DMS153 treated with DMSO at 0.1 percent for 48 hours (cell line): ENCODE measurements around the gene TRIM24.
"Not testable (repeated sequence)": the region's sequence is repeated elsewhere in the genome, so short reads cannot be mapped to it uniquely, and the experiment has no call there.

Source experiments
- DNase-seq: peaks from one replicate; lab custom pipeline; 2025; ENCODE audit not compliant: unreplicated experiment; lab: John Stamatoyannopoulos, UW

Gene TRIM24

GRCh38 chr7:138460176-138460648, at the start of gene TRIM24:
Gene TRIM24 (plus strand): TSS chr7:138460259. CDS start chr7:138460549, 290 bp downstream.
- peak; percentile 96 for DNase-seq

DNA sequence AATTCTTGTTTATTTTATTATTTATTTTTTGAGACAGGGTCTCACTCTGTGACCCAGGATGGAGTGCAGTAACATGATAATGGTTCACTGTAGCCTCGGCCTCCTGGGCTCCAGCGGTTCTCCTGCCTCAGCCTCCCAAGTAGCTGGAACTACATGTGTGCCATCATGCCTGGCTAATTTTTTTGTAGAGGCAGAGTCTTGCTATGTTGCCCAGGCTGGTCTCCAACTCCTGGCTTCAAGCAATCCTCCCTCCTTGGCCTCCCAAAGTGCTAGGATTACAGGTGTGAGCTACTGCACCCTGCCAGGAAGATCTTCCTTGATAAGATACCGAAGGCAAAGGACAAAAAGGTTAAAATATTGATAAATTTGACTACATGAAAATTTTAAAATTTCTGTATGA, 48.0 kb upstream of the TRIM24 start:
- not testable (repeated sequence) for DNase-seq

- DNase-seq, result not testable (repeated sequence)
These were observed 47.1 kb upstream of the TRIM24 start for GRCh38 chr7:138412921-138413320.

GRCh38 chr7:138417078-138417700, 42.9 kb upstream of the TRIM24 start:
- DNase-seq, result no peak

- no peak for DNase-seq
These were observed 42.3 kb upstream of the TRIM24 start for GRCh38 chr7:138417764-138418163.

- DNase-seq, result not testable (repeated sequence)
These were observed 41.7 kb upstream of the TRIM24 start for GRCh38 chr7:138418403-138418802.

GRCh38 chr7:138425026-138425425, 35.0 kb upstream of the TRIM24 start:
- no peak for DNase-seq

GRCh38 chr7:138429577-138430250, 30.3 kb upstream of the TRIM24 start:
- DNase-seq, result no peak

GRCh38 chr7:138431517-138431916, 28.5 kb upstream of the TRIM24 start:
- DNase-seq, result no peak

DNA sequence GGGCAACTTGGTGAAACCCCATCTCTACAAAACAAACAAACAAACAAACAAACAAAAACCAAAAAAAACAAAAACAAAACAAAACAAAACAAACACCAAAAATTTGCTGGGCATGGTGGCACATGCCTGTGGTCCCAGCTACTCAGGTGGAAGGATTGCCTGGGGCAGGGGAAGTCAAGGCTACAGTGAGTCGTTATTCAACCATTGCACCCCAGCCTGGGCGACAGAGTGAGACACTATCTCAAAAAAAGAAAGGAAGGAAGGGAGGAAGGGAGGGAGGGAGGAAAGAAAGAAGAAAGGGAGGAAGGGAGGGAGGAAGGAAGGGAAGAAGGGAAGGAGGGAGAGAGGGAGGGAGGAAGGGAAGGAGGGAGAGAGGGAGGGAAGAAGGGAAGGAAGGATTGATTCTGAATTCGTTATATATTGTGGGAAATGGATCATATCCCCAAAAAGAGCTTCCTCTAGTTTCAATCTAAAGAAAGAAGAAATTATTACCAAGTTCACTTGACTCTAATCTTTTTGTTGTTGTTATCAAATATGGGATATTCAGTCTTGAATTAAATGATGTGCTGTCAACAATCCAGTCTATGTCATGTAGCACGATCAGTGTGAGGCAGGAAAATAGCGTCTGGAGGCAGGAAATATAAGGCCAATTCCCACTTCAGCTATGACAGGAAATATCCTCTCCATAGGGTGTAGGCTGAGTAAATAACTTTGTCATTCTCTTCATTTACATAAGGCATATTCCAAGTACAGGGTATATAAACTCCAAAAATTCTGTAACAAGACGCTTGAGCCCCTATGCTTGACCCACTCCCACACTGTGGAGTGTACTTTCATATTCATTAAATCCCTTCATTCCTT, 26.2 kb upstream of the TRIM24 start:
- peak; percentile 5 for DNase-seq

DNA sequence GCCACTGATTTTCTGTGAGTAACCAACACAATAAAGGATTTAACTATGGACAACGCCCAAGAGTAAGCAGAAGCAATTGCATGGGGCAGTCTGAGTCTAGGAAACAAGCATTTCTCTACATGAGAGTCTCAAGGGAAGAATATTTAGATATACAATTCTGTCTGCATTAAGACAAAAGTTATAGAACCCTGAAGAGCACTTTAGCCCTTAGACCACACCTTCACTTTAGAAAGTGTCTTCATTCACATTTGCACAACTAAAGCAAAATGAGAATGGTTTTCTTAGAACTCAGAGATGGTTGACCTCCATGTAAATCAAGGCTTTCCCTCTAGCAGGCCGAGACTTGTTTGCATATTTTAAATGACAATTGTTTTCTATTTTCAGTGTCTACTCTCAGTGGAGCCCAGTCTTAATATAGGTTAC, 25.5 kb upstream of the TRIM24 start:
- DNase-seq, result no peak

DNA sequence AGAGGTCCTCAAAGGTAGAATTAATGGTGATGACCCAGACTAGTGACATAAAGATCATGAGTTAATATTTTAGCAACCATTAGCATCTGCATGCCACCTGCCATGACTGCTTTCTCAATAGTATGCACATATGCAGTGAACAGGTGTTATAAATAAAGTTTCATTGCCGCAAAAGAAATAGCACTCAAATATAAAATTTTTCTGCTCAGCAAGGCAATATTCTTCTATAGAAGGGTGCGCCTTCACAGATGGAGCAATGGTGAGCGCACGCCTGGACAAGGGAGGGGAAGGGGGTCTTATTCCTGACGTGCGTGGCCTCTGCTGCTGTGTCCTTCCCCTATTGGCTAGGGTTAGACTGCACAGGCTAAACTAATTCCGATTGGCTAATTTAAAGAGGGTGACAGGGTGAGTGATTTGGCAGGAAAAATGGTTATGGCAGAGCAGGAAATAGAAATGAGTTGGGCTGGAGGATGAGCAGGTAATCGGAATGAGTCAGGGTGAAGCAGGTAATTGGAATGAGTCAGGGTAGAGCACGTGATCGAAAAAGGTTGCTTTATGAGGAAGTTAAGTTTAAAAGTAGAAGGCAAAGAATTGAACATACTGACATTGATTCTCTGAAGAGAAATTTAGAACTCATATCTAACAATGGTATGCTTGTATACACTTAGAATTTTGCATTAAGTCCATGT, 24.7 kb upstream of the TRIM24 start:
- no peak for DNase-seq

DNA sequence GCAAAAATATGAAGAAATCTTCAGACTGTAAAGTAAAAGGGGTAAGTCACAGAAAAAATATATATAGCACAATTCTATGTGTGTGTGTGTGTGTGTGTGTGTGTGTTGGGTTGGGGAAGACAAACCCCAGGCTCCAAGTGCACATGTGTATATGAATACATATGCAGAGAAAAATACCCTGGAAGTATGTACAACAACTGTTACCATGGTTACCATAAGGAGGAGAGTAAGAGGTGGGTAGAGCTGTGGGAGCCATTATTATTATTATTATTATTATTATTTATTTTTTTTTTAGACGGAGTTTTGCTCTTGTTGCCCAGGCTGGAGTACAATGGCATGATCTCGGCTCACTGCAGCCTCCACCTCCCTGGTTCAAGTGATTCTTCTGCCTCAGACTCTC, 23.7 kb upstream of the TRIM24 start:
- DNase-seq, result no peak

DNA sequence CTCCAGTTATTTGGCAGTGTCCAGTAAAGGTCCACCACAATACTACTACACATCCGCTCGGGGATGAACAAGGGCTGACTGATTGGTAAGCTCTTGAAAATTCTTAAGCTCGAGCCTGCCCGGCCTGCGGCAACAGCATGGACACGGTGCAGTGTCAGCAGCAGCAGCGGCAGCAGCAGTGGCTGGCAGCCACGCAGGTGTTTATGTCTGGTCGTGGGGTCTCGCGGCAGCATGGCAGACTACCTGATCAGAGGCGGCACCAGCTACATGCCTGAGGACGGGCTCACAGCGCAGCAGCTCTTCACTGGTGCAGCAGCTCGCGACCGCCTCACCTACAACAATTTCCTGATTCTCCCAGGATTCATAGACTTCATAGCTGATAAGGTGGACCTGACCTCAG, 19.6 kb upstream of the TRIM24 start:
- DNase-seq, result no peak

DNA sequence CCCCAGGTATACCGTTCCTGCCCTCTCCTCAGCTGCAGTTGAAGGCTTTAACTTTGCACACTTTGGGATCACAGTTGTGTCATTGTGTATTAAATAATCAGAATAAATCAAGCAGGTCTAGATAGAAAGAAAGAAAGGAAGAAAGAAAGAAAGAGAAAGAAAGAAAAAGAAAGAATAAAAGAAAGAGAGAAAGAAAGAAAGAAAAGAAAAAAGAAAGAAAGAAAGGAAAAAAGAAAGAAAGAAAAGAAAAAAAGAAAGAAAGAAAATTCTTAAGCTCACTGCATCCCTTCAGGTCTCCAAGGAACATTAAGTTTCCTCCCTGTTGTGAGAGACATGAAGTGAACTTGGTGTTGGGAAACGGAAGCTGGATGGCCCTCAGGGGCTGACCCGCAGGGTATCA, 17.2 kb upstream of the TRIM24 start:
- no peak for DNase-seq

- no peak for DNase-seq
These were observed 10.5 kb upstream of the TRIM24 start for GRCh38 chr7:138449580-138449979.

GRCh38 chr7:138455609-138456008, 4.5 kb upstream of the TRIM24 start:
- DNase-seq, result no peak

GRCh38 chr7:138456220-138456619, 3.8 kb upstream of the TRIM24 start:
- DNase-seq, result no peak

DNA sequence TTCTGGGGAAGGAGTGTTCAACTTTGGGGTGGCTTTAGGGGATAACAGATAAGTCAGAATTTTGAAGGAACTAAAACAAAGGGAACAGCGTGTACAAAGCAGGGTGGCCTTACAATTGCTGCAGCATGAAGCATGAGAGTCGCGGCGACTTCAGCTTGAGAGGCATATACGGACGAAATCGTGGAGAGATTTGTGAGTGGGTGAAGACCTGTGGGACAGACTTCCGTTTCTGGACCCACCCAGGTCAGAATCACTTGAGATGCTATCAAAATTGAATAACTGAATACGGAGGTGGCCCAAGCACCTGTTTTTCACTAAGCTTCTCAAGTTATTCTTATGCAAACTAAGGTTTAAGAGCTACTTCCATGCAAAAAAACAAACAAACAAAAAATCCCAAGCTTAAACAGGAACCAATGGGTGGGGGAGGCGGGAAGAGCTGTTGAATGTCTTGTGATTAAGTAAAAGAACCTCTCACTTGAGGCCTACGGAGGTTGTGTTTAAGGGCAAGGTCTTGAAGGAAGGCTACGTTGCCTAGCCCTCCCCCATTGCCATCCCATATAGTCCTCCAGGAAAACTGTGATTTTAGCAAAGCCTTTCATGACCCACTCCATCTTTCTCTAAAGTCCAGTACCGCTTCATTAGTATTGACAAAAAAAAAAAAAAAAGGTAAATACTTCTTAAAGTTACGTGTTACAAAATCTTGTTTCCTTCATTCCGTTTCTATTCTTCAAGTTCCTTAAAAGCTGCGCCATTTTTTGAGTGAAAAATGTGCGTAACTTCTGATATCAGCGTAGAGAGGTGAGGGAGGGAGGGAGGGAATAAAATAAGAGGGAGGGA, 1.3 kb upstream of the TRIM24 start:
- DNase-seq, result no peak
